IMR-90 (cell line): Measurements from ENCODE around the gene RNF144A. TPM values are rescaled to one million over a fixed set of nuclear protein-coding genes. Genes with fewer than 3 reads are reported as not detected.

Experiments
- ATAC-seq: fragments of 200-7000 bp; cut with Tn5 transposase; 2 replicates; pipeline ENCODE4 v1.9.1; 2020; ENCODE audit warnings: low read depth, mild to moderate bottlenecking, moderate library complexity
- BruUV-seq: library from RNA; stranded (reverse); fragments of 400-500 nt; replicated peaks from 2 replicates; lab custom pipeline; 2021; lab: Mats Ljungman, UMichigan
- CTCF ChIA-PET: fragments of 300-600 bp; formaldehyde crosslinking; extraction: SDS; loops from one replicate; lab custom pipeline; 2021; ENCODE audit warnings: antibody characterized with exemption; lab: Yijun Ruan, JAX
- POLR2A ChIA-PET: fragments of 300-600 bp; sonication (Branson Sonifier 250); formaldehyde crosslinking; loops from one replicate; lab custom pipeline; 2022; ENCODE audit warnings: antibody characterized with exemption; ENCODE audit not compliant: unreplicated experiment; lab: Charles Lee
- DNase-seq: peaks from one replicate; pipeline ENCODE4 v3.0.0; 2013
- H2AFZ ChIP-seq: replicated peaks from 2 replicates; pipeline ENCODE3; 2013; ENCODE audit warnings: low read length, mild to moderate bottlenecking; ENCODE audit not compliant: poor library complexity
- H2AK5ac ChIP-seq: 2 replicates; pipeline ENCODE4 v1.6.1; 2013; ENCODE audit warnings: low read depth, low read length, inconsistent platforms
- H2AK9ac ChIP-seq: replicated peaks from 2 replicates; pipeline ENCODE3; 2013; ENCODE audit warnings: mild to moderate bottlenecking, low read depth, low read length, moderate library complexity; ENCODE audit not compliant: poor library complexity
- H2BK120ac ChIP-seq: 2 replicates; pipeline ENCODE4 v1.6.1; 2013; ENCODE audit warnings: low read depth, low read length, inconsistent platforms
- H2BK15ac ChIP-seq: 3 replicates; pipeline ENCODE4 v1.6.1; 2013; ENCODE audit warnings: low read depth, low read length, inconsistent platforms
- H2BK20ac ChIP-seq: 2 replicates; pipeline ENCODE4 v1.6.1; 2013; ENCODE audit warnings: low read depth, mild to moderate bottlenecking, inconsistent platforms, low read length, moderate library complexity
- H2BK5ac ChIP-seq: 2 replicates; pipeline ENCODE4 v1.6.1; 2013; ENCODE audit warnings: mild to moderate bottlenecking, low read depth, low read length, inconsistent platforms; ENCODE audit not compliant: poor library complexity, severe bottlenecking
- H3K14ac ChIP-seq: replicated peaks from 2 replicates; pipeline ENCODE4 v1.6.1; 2013; ENCODE audit warnings: low read depth, low read length, inconsistent platforms
- H3K18ac ChIP-seq: 2 replicates; pipeline ENCODE4 v1.6.1; 2013; ENCODE audit warnings: low read depth, low read length, control low read depth
- H3K23ac ChIP-seq: 2 replicates; pipeline ENCODE4 v1.6.1; 2013; ENCODE audit warnings: low read depth, low read length, inconsistent platforms
- H3K27ac ChIP-seq: 2 replicates; pipeline ENCODE4 v1.5.1; 2013; ENCODE audit warnings: mild to moderate bottlenecking, control low read depth, low read length; ENCODE audit not compliant: insufficient read depth
- H3K27me3 ChIP-seq: 2 replicates; pipeline ENCODE4 v1.6.1; 2013; ENCODE audit warnings: low read length; ENCODE audit not compliant: control insufficient read depth, insufficient read depth
- H3K36me3 ChIP-seq: 2 replicates; pipeline ENCODE4 v1.6.1; 2013; ENCODE audit warnings: low read length, mixed read lengths; ENCODE audit not compliant: control insufficient read depth, insufficient read depth
- H3K4ac ChIP-seq: 2 replicates; pipeline ENCODE4 v1.6.1; 2013; ENCODE audit warnings: low read depth, low read length, inconsistent platforms
- H3K4me1 ChIP-seq: 2 replicates; pipeline ENCODE4 v1.6.1; 2013; ENCODE audit warnings: low read length, mixed read lengths; ENCODE audit not compliant: control insufficient read depth, insufficient read depth
- H3K4me2 ChIP-seq: 2 replicates; pipeline ENCODE4 v1.6.1; 2013; ENCODE audit warnings: low read depth, mild to moderate bottlenecking, control low read depth, low read length, moderate library complexity
- H3K4me3 ChIP-seq: 2 replicates; pipeline ENCODE4 v1.5.1; 2013; ENCODE audit warnings: low read depth, mild to moderate bottlenecking, control low read depth, low read length, moderate library complexity; ENCODE audit not compliant: insufficient read depth
- H3K56ac ChIP-seq: 2 replicates; pipeline ENCODE4 v1.6.1; 2013; ENCODE audit warnings: low read length, inconsistent platforms; ENCODE audit not compliant: insufficient read depth; ENCODE audit errors: extremely low read depth
- H3K79me1 ChIP-seq, 2 experiments: 2 replicates each; pipeline ENCODE4 v1.6.1; 2013; ENCODE audit warnings: low read length in 2 of 2, inconsistent platforms in 1 of 2, low read depth in 1 of 2
- H3K9ac ChIP-seq: 2 replicates; pipeline ENCODE4 v1.6.1; 2013; ENCODE audit warnings: low read depth, low read length, control low read depth
- H3K9me1 ChIP-seq: 2 replicates; pipeline ENCODE4 v1.6.1; 2013; ENCODE audit warnings: low read length, inconsistent platforms; ENCODE audit not compliant: insufficient read depth
- H3K9me3 ChIP-seq: 2 replicates; pipeline ENCODE4 v1.6.1; 2013; ENCODE audit warnings: low read length; ENCODE audit not compliant: control insufficient read depth, insufficient read depth
- H4K20me1 ChIP-seq: 2 replicates; pipeline ENCODE4 v1.6.1; 2013; ENCODE audit warnings: low read length, inconsistent platforms; ENCODE audit not compliant: insufficient read depth
- H4K5ac ChIP-seq: 2 replicates; pipeline ENCODE4 v1.6.1; 2013; ENCODE audit warnings: mild to moderate bottlenecking, low read depth, low read length, control low read depth
- H4K8ac ChIP-seq, 2 experiments: 2 replicates each; pipeline ENCODE4 v1.6.1; 2013; ENCODE audit warnings: low read depth in 2 of 2, low read length in 2 of 2, control low read depth in 1 of 2, inconsistent platforms in 1 of 2
- H4K91ac ChIP-seq: 2 replicates; pipeline ENCODE4 v1.6.1; 2013; ENCODE audit warnings: low read depth, low read length, inconsistent platforms; ENCODE audit not compliant: insufficient read depth
- BHLHE40 ChIP-seq: fragments of 150-350 bp; IDR thresholded peaks from 2 replicates; pipeline ENCODE4 v1.6.1; 2016; ENCODE audit warnings: mild to moderate bottlenecking, low read depth, low read length
- FOS ChIP-seq: fragments of 150-350 bp; IDR thresholded peaks from 2 replicates; pipeline ENCODE4 v1.6.1; 2016; ENCODE audit warnings: low read depth, low read length
- MXI1 ChIP-seq: IDR thresholded peaks from 2 replicates; pipeline ENCODE4 v1.6.1; 2012; ENCODE audit warnings: low read depth, mild to moderate bottlenecking, low read length, moderate library complexity, borderline replicate concordance
- SMC3 ChIP-seq: fragments of 150-350 bp; IDR thresholded peaks from 2 replicates; pipeline ENCODE4 v1.6.1; 2016; ENCODE audit warnings: low read depth, mild to moderate bottlenecking, antibody characterized with exemption, low read length, moderate library complexity
- WGBS, 2 experiments: methylation state at CpG; one replicate each; pipeline versions ENCODE4 v1.1.5 to v1.1.7; 2013; ENCODE audit warnings: missing lambda C conversion rate in 2 of 2; ENCODE audit not compliant: insufficient read length in 1 of 2; ENCODE audit errors: extremely low coverage in 2 of 2; 5-methylcytosine and 5-hydroxymethylcytosine counted together
- dilution Hi-C: fragments of 300-500 bp; cut with HindIII; formaldehyde crosslinking; loops from one replicate; pipeline ENCODE4 v1.14.3; 2018; ENCODE audit warnings: low sequenced_read_pairs; ENCODE audit not compliant: unreplicated experiment
- in situ Hi-C: fragments of 300-500 bp; cut with MboI; formaldehyde crosslinking; loops from 3 replicates; pipeline ENCODE4 v1.14.3; 2019; ENCODE audit warnings: low sequenced_read_pairs, inconsistent platforms, mixed read lengths
- intact Hi-C: fragments of 100-400 bp; cut with micrococcal nuclease; formaldehyde crosslinking; loops from 2 replicates; pipeline ENCODE4 v1.10.0; 2022
- polyA plus RNA-seq, 3 experiments: library from polyadenylated mRNA; depleted of rRNA; stranded (reverse); fragments of >200 nt; gene quantifications; 2 replicates each; pipeline ENCODE4 v1.2.3, GENCODE V29; 2012; ENCODE audit warnings: low replicate concordance in 1 of 3
- total RNA-seq: library from RNA; depleted of rRNA; stranded (reverse); fragments of >200 nt; gene quantifications from 2 replicates; pipeline ENCODE4 v1.2.3, GENCODE V29; 2012
- TF ChIP-seq, protein P1 (sequence below): fragments of 150-350 bp; IDR thresholded peaks from 2 replicates; pipeline ENCODE4 v1.6.1; 2016; ENCODE audit warnings: low read depth, mild to moderate bottlenecking, low read length, moderate library complexity, borderline replicate concordance

The RNF144A gene
- total and polyA plus RNA-seq, 2 of the 4 experiments (the other 2 are of a cell fraction), result 0.18 to 0.26 TPM

- Histone ChIP-seq H3K4me2 (no peak overlapping the region), H2BK120ac (no peak overlapping the region), H3K4me1 (no peaks in the 10 kb centered on the region), H3K36me3 (no peaks in the 10 kb centered on the region), H3K18ac (no peak overlapping the region), H4K91ac (no peak overlapping the region), H3K23ac (no peak overlapping the region), H3K9ac (no peak overlapping the region), H3K79me1 (no peaks in the 10 kb centered on the region), H3K9me3 (no peaks in the 10 kb centered on the region), H3K9me1 (no peaks in the 10 kb centered on the region), H4K5ac (no peak overlapping the region), H3K56ac (no peak overlapping the region), H4K20me1 (no peaks in the 10 kb centered on the region), H3K4me3 (no peak overlapping the region), H2AFZ (no peak overlapping the region), H3K4ac (no peak overlapping the region), H3K27ac (no peak overlapping the region), H2AK9ac (no peak overlapping the region), H2AK5ac (no peak overlapping the region), H2BK15ac (no peak overlapping the region), H4K8ac (no peak overlapping the region), H2BK5ac (no peak overlapping the region), H3K14ac (no peak overlapping the region), H3K27me3 (no peaks in the 10 kb centered on the region), H2BK20ac (no peak overlapping the region)
- in situ Hi-C loops, result no loop called here
- no CpG with 5 or more reads among the region's 3 CpGs for WGBS, 2 experiments
- CTCF ChIA-PET, result interaction anchor here (1.0 kb wide), 1 partner anchor 21 kb away, joined by 3 read pairs; no protein-coding TSS in a partner anchor
- ATAC-seq (no peak), DNase-seq (no peak)
- no TSS peak for BruUV-seq
- intact Hi-C loops, result no loop called here
- TF ChIP-seq, protein P1, sequence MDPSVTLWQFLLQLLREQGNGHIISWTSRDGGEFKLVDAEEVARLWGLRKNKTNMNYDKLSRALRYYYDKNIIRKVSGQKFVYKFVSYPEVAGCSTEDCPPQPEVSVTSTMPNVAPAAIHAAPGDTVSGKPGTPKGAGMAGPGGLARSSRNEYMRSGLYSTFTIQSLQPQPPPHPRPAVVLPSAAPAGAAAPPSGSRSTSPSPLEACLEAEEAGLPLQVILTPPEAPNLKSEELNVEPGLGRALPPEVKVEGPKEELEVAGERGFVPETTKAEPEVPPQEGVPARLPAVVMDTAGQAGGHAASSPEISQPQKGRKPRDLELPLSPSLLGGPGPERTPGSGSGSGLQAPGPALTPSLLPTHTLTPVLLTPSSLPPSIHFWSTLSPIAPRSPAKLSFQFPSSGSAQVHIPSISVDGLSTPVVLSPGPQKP, result no peak
- TF ChIP-seq BHLHE40 (no peak), FOS (no peak), SMC3 (no peak), MXI1 (no peak)
- POLR2A ChIA-PET, result no interaction called here
- dilution Hi-C loops, result no loop called here
These were observed 135.2 kb downstream of the RNF144A start for GRCh38 chr2:7052404-7052803.
